ENCODE data around the gene FHIT.

The FHIT gene

GRCh38 chr3:61231693-61232092 lies 19.6 kb downstream of the FHIT start:
- Histone ChIP-seq H3K9ac (ENCODE audit: low read length) (no peak overlapping the region), H3K4me3 (ENCODE audit: insufficient read depth, low read length, poor library complexity, severe bottlenecking) (no peak overlapping the region), H3K4me2 (ENCODE audit: low read depth, low read length, poor library complexity, severe bottlenecking) (no peak overlapping the region), H3K27ac (ENCODE audit: low read depth, low read length) (no peak overlapping the region), H3K9me2 (replicated peaks; ENCODE audit: insufficient read depth, low read length) (no peaks in the 10 kb centered on the region), H4K20me1 (ENCODE audit: low read depth, low read length) (no peaks in the 10 kb centered on the region), H2AFZ (ENCODE audit: low read depth, low read length, severe bottlenecking) (no peak overlapping the region), H3F3A (ENCODE audit: insufficient read depth) (no peaks in the 10 kb centered on the region), H3K9me3 (ENCODE audit: insufficient read depth, low read length) (no peaks in the 10 kb centered on the region), H3K79me2 (ENCODE audit: insufficient read depth, low read length) (no peaks in the 10 kb centered on the region; the same call in 1 of the 2 replicates), H3K27me3 (ENCODE audit: low read length) (no peaks in the 10 kb centered on the region), H3K36me3 (ENCODE audit: low read length) (no peaks in the 10 kb centered on the region)
- no peak for TF ChIP-seq CTCF (IDR thresholded peaks at IDR 0.05; ENCODE audit: insufficient read depth, low read length, poor library complexity, severe bottlenecking)
- no peak for TF ChIP-seq EZH2phosphoT487 (conservative IDR thresholded peaks at IDR 0.05; ENCODE audit: low read length)

GRCh38 chr3:61227799-61228198 lies 23.5 kb downstream of the FHIT start:
- Histone ChIP-seq H3K36me3 (ENCODE audit: low read length) (no peaks in the 10 kb centered on the region), H2AFZ (ENCODE audit: low read depth, low read length, severe bottlenecking) (no peak overlapping the region), H3K79me2 (ENCODE audit: insufficient read depth, low read length) (no peaks in the 10 kb centered on the region), H3K4me3 (ENCODE audit: insufficient read depth, low read length, poor library complexity, severe bottlenecking) (no peak overlapping the region), H3K27ac (ENCODE audit: low read depth, low read length) (no peak overlapping the region), H3K9me2 (replicated peaks; ENCODE audit: insufficient read depth, low read length) (no peaks in the 10 kb centered on the region), H3K27me3 (ENCODE audit: low read length) (no peaks in the 10 kb centered on the region), H4K20me1 (ENCODE audit: low read depth, low read length) (no peaks in the 10 kb centered on the region), H3K9ac (ENCODE audit: low read length) (no peak overlapping the region), H3F3A (ENCODE audit: insufficient read depth) (no peaks in the 10 kb centered on the region), H3K4me2 (ENCODE audit: low read depth, low read length, poor library complexity, severe bottlenecking) (no peak overlapping the region), H3K9me3 (ENCODE audit: insufficient read depth, low read length) (no peaks in the 10 kb centered on the region)
- TF ChIP-seq EZH2phosphoT487 (conservative IDR thresholded peaks at IDR 0.05; ENCODE audit: low read length) (no peak), CTCF (IDR thresholded peaks at IDR 0.05; ENCODE audit: insufficient read depth, low read length, poor library complexity, severe bottlenecking) (no peak)

- no peak overlapping the region for H3K4me3 ChIP-seq (ENCODE audit: insufficient read depth, low read length, poor library complexity, severe bottlenecking)
- no peak overlapping the region for H3K4me2 ChIP-seq (ENCODE audit: low read depth, low read length, poor library complexity, severe bottlenecking)
- no peaks in the 10 kb centered on the region for H3F3A ChIP-seq (ENCODE audit: insufficient read depth)
- no peak overlapping the region for H2AFZ ChIP-seq (ENCODE audit: low read depth, low read length, severe bottlenecking)
- no peaks in the 10 kb centered on the region for H3K9me3 ChIP-seq (ENCODE audit: insufficient read depth, low read length)
- TF ChIP-seq EZH2phosphoT487 (conservative IDR thresholded peaks at IDR 0.05; ENCODE audit: low read length) (no peak), CTCF (IDR thresholded peaks at IDR 0.05; ENCODE audit: insufficient read depth, low read length, poor library complexity, severe bottlenecking) (no peak)
- no peaks in the 10 kb centered on the region for H4K20me1 ChIP-seq (ENCODE audit: low read depth, low read length)
- H3K9me2 ChIP-seq (replicated peaks; ENCODE audit: insufficient read depth, low read length) = no peaks in the 10 kb centered on the region
- H3K27me3 ChIP-seq (ENCODE audit: low read length) = no peaks in the 10 kb centered on the region
- H3K36me3 ChIP-seq (ENCODE audit: low read length) = no peaks in the 10 kb centered on the region
- no peaks in the 10 kb centered on the region for H3K79me2 ChIP-seq (ENCODE audit: insufficient read depth, low read length)
- no peak overlapping the region for H3K9ac ChIP-seq (ENCODE audit: low read length)
- no peak overlapping the region for H3K27ac ChIP-seq (ENCODE audit: low read depth, low read length)
Measured at GRCh38 chr3:61226166-61226686, 25.0 kb downstream of the FHIT start.
